Measurements from ENCODE around the gene CPLX1. TPM values are rescaled to one million over a fixed set of nuclear protein-coding genes. Genes with fewer than 3 reads are reported as not detected.

The CPLX1 gene
- total RNA-seq, 1 experiment from 2014 or later = 3.5 TPM

- ATAC-seq (no peak), DNase-seq (ENCODE audit: low spot score) (no peak)
- ChIA-PET CTCF (no interaction called here), POLR2A (interaction anchor here (0.6 kb wide), 1 partner anchor 102 kb away, joined by 3 read pairs; no protein-coding TSS in a partner anchor)
- TF ChIP-seq MXD4 (CRISPR knock-in tag; IDR thresholded peaks at IDR 0.05; ENCODE audit: borderline replicate concordance) (no peak), USF2 (CRISPR knock-in tag; IDR thresholded peaks at IDR 0.05) (no peak), ETV6 (CRISPR knock-in tag; IDR thresholded peaks at IDR 0.05) (no peak), ELF4 (CRISPR knock-in tag; IDR thresholded peaks at IDR 0.05; ENCODE audit: low read depth) (no peak)
- H3K27ac Mint-ChIP-seq = no peak overlapping the region
- no peaks in the 10 kb centered on the region for H3K27me3 Mint-ChIP-seq (ENCODE audit: low read depth)
- H3K36me3 Mint-ChIP-seq = peaks cover 28% of the 10 kb centered on the region
- H3K4me1 Mint-ChIP-seq = no peaks in the 10 kb centered on the region
- H3K9me3 Mint-ChIP-seq = peaks cover 15% of the 10 kb centered on the region
- no peak overlapping the region for H3K4me3 Mint-ChIP-seq
These were observed 41.8 kb upstream of the CPLX1 start for GRCh38 chr4:867526-868250.

- POLR2A ChIA-PET = no interaction called here
- no peaks in the 10 kb centered on the region for H3K27me3 Mint-ChIP-seq (ENCODE audit: low read depth)
- H3K36me3 Mint-ChIP-seq = peaks cover 30% of the 10 kb centered on the region
- H3K9me3 Mint-ChIP-seq = peaks cover 15% of the 10 kb centered on the region
- H3K4me1 Mint-ChIP-seq = no peaks in the 10 kb centered on the region
- no peak for ATAC-seq
- no peak for DNase-seq (ENCODE audit: low spot score)
- H3K4me3 Mint-ChIP-seq = no peak overlapping the region
- CTCF ChIA-PET = interaction anchor here (0.9 kb wide), 1 partner anchor 24 kb away, joined by 3 read pairs; no protein-coding TSS in a partner anchor
- H3K27ac Mint-ChIP-seq = no peak overlapping the region
- TF ChIP-seq CTCF (IDR thresholded peaks at IDR 0.05) (no peak), IRF2 (CRISPR knock-in tag; IDR thresholded peaks at IDR 0.05; ENCODE audit: borderline replicate concordance, low read depth) (no peak), ATF2 (CRISPR knock-in tag; IDR thresholded peaks at IDR 0.05; ENCODE audit: borderline replicate concordance, low read depth) (no peak), PRDM15 (CRISPR knock-in tag; IDR thresholded peaks at IDR 0.05) (no peak), E2F5 (CRISPR knock-in tag; IDR thresholded peaks at IDR 0.05) (no peak), ZNF138 (CRISPR knock-in tag; conservative IDR thresholded peaks at IDR 0.05) (no peak), ZSCAN18 (CRISPR knock-in tag; IDR thresholded peaks at IDR 0.05) (no peak), ARID4B (CRISPR knock-in tag; IDR thresholded peaks at IDR 0.05; ENCODE audit: borderline replicate concordance) (no peak), AFF4 (CRISPR knock-in tag; IDR thresholded peaks at IDR 0.05; ENCODE audit: borderline replicate concordance) (no peak)
These were observed 40.9 kb upstream of the CPLX1 start for GRCh38 chr4:866761-867390.
